GM06990 (cell line): ENCODE results near the gene ARID5B.

Experiments used
- DNase-seq: peaks from one replicate; pipeline ENCODE4 v3.0.0-alpha.2; 2011; ENCODE audit not compliant: insufficient read length; ENCODE audit errors: extremely low read depth
- H3K27me3 ChIP-seq: replicated peaks from 2 replicates; pipeline ENCODE4 v1.6.0; 2011; ENCODE audit warnings: low read length; ENCODE audit not compliant: control insufficient read depth, insufficient read depth
- H3K36me3 ChIP-seq: 2 replicates; pipeline ENCODE4 v1.5.1; 2011; ENCODE audit warnings: low read length; ENCODE audit not compliant: control insufficient read depth, insufficient read depth
- H3K4me3 ChIP-seq: replicated peaks from 2 replicates; pipeline ENCODE4 v1.5.1; 2011; ENCODE audit warnings: low read depth, mild to moderate bottlenecking, control low read depth, low read length
- TF ChIP-seq, protein P1 (sequence below): IDR thresholded peaks from 2 replicates; pipeline ENCODE4 v1.5.1; 2011; ENCODE audit warnings: low read length, control low read depth, mild to moderate bottlenecking, inconsistent platforms; ENCODE audit not compliant: insufficient read depth, poor library complexity, severe bottlenecking

Gene ARID5B

DNA sequence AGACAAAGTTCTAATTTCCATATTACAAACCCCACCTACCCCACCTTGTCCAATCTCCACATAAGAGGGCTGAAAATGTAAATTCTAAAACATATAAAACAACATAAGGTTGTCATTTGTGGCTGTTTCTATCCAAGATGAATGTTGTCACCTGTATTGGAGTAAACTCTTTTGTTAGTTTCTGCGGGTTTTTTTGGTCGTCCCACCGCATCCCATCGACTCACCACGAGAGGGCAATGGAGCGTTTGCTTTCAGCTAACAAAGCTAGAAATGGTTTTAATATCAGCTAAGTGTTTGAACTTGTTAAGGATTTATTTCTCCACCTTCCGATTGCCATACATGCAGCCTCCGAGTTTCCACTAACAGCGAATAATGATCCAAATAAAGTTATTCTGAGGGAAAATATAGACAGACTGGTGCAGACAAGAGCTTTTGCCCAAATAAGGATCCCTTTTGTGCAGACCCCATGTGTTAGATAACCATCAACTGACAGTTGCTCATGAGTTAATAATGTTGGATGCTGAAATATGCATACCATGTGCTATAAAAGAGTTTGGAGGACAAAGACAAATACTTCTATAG, 137.2 kb downstream of the ARID5B start:
- DNase-seq, result peak; percentile 44
- no peaks in the 10 kb centered on the region for H3K27me3 ChIP-seq
- H3K36me3 ChIP-seq, result no peaks in the 10 kb centered on the region
- H3K4me3 ChIP-seq, result no peak overlapping the region
- TF ChIP-seq, protein P1, sequence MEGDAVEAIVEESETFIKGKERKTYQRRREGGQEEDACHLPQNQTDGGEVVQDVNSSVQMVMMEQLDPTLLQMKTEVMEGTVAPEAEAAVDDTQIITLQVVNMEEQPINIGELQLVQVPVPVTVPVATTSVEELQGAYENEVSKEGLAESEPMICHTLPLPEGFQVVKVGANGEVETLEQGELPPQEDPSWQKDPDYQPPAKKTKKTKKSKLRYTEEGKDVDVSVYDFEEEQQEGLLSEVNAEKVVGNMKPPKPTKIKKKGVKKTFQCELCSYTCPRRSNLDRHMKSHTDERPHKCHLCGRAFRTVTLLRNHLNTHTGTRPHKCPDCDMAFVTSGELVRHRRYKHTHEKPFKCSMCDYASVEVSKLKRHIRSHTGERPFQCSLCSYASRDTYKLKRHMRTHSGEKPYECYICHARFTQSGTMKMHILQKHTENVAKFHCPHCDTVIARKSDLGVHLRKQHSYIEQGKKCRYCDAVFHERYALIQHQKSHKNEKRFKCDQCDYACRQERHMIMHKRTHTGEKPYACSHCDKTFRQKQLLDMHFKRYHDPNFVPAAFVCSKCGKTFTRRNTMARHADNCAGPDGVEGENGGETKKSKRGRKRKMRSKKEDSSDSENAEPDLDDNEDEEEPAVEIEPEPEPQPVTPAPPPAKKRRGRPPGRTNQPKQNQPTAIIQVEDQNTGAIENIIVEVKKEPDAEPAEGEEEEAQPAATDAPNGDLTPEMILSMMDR, result peak; percentile 77

DNA sequence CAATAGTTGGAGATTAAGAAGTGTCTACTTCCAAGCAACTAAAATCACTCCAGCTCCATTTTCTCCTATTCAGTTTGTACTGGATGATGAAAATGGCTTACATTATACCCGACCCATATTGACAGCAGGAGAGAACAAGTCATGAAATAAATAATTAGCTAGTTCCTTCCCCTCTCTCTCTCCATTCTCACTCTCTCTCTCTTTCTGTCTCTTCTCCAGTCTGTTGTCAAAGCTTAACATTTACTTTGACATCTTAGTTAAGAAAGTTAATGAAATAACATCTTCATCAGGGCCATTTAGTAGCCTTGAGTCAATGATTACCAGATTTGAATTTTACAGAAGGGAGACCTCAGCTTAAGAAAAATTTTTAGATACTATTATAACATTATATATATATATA, 138.5 kb downstream of the ARID5B start:
- TF ChIP-seq, protein P1, result no peak
- Histone ChIP-seq H3K4me3 (no peak overlapping the region), H3K36me3 (no peaks in the 10 kb centered on the region), H3K27me3 (no peaks in the 10 kb centered on the region)
- DNase-seq, result no peak

DNA sequence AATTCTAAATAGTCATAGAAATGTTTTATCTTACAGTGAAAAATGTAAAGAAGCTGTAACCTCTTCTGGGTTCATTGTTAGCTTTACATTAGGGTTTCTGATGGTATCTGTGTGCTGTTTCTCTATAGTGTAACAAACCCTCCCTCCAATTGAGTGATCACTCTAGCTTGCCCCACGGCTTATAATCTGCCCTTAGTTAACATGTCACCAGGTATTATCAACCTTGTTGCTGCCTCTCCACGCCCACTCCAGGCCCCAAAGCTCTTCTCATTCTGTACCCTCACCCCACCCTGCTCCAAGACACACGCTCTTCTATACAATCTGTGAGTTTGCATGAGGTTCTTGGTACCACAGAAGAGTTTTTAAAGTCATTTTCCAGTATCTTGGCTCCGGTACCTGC, 139.4 kb downstream of the ARID5B start:
- TF ChIP-seq, protein P1, result no peak
- Histone ChIP-seq H3K27me3 (no peaks in the 10 kb centered on the region), H3K36me3 (no peaks in the 10 kb centered on the region), H3K4me3 (peak overlapping the region; percentile 32; the same call in 1 of the 2 replicates)
- no peak for DNase-seq

DNA sequence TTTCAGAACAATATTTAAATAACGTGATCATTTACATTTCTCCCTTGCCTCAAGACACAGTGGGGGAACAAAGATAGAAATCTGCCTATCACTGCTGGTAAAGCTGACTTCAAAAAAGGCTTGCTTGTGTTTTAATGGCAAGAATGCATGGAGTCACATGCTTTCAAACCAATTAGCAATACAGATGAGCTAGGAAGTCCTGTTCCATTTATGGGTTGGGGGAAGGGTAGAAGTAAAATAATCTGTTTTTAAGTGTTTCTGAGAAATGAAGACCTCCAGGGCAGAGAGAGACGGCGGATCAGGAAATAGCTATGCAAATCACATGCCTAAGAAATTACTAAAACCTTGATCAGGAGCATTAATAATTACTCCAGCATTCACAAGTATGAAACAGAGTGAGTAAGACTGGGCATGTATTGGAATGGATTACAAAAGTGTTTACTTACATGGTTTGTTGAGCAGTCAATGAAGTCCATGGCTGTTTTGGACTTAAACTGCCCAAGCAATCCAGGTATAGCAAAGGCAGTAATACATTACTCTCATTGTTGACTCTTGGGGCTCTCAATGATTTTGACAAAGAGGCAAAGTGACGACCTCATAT, 142.0 kb downstream of the ARID5B start:
- H3K4me3 ChIP-seq, result no peak overlapping the region
- H3K36me3 ChIP-seq, result no peaks in the 10 kb centered on the region
- DNase-seq, result no peak
- H3K27me3 ChIP-seq, result no peaks in the 10 kb centered on the region
- TF ChIP-seq, protein P1, result no peak

DNA sequence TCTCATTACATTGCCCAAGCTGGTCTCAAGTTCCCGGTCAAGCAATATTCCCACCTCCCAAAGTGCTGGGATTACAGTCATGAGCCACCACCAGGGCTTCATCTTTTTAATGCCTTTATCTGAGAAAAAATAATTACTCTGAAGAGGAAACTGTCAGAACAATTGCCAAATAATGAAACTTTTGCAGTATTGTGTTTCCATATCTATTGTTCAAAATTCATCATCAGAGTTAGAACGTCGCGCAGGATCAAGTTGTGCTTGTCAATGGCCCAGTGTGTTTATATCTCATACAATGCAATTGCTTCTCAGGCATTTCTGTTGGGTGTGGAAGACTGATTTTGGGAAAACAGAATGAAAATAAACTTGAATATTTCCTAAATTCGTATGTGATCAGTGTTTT, 143.1 kb downstream of the ARID5B start:
- no peak for DNase-seq
- H3K4me3 ChIP-seq, result no peak overlapping the region
- TF ChIP-seq, protein P1, result no peak
- H3K27me3 ChIP-seq, result no peaks in the 10 kb centered on the region
- H3K36me3 ChIP-seq, result no peaks in the 10 kb centered on the region
